PFSK-1 (cell line): Measurements from ENCODE around the gene EDNRB.

Source experiments
- FOXP2 ChIP-seq: optimal IDR thresholded peaks from 2 replicates; pipeline ENCODE3; 2011; ENCODE audit warnings: borderline replicate concordance, control low read depth, inconsistent platforms; ENCODE audit not compliant: insufficient read depth; ENCODE audit errors: extremely low read length, extremely low read depth
- POLR2AphosphoS5 ChIP-seq: IDR thresholded peaks from 2 replicates; pipeline ENCODE4 v1.6.1; 2012; ENCODE audit warnings: low read depth, mild to moderate bottlenecking, control low read depth, low read length, moderate library complexity
- REST ChIP-seq, 2 experiments: IDR thresholded peaks; 2 replicates each; pipeline versions ENCODE4 v1.6.1 to v1.8.0; 2011 to 2012; ENCODE audit warnings: low read depth in 2 of 2, low read length in 2 of 2, control low read depth in 1 of 2, inconsistent platforms in 1 of 2, mild to moderate bottlenecking in 1 of 2, moderate library complexity in 1 of 2; ENCODE audit not compliant: insufficient read depth in 1 of 2
- SIN3A ChIP-seq: IDR thresholded peaks from 2 replicates; pipeline ENCODE4 v1.6.1; 2012; ENCODE audit warnings: mild to moderate bottlenecking, low read length, moderate library complexity, borderline replicate concordance; ENCODE audit not compliant: insufficient read depth
- TAF1 ChIP-seq: IDR thresholded peaks from 2 replicates; pipeline ENCODE4 v1.6.1; 2012; ENCODE audit warnings: low read length, control low read depth, borderline replicate concordance; ENCODE audit not compliant: insufficient read depth

EDNRB gene

DNA sequence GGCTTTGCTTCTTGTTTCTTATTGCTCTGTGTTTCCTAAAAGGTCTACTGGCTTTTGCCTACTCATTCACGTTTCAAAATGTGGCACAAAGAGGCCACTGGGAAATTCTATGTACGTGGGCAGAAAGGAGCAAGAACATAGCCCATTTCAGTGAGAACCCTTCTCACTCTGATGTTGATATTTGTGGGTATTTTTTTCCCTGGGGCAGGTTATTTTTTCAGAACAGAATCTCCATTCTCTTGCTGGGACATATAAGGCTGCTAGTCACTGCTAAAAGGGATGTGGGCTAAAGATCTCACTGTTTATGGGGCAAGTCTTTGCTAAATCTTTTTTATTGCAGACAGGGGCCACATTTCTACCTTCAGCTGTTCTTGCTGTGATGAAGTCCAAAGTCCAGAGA lies 27.1 kb downstream of the EDNRB start:
- TF ChIP-seq REST (IDR thresholded peaks at IDR 0.05; ENCODE audit: insufficient read depth in 1 of 2, low read depth in 2 of 2, low read length in 2 of 2): no peak

- TF ChIP-seq FOXP2: no peak
- no peak for TF ChIP-seq TAF1
- TF ChIP-seq POLR2AphosphoS5: no peak
- TF ChIP-seq SIN3A: no peak
- no peak for TF ChIP-seq REST (IDR thresholded peaks at IDR 0.05; ENCODE audit: insufficient read depth in 1 of 2, low read depth in 2 of 2, low read length in 2 of 2)
Measured at GRCh38 chr13:77891041-77891440, 27.6 kb downstream of the EDNRB start.

GRCh38 chr13:77883328-77883727 lies 35.3 kb downstream of the EDNRB start:
- no peak for TF ChIP-seq POLR2AphosphoS5
- TF ChIP-seq SIN3A: no peak
- no peak for TF ChIP-seq REST (IDR thresholded peaks at IDR 0.05; ENCODE audit: insufficient read depth in 1 of 2, low read depth in 2 of 2, low read length in 2 of 2)
- no peak for TF ChIP-seq FOXP2
- no peak for TF ChIP-seq TAF1

- TF ChIP-seq FOXP2: no peak
Measured at GRCh38 chr13:77878190-77878589, 40.4 kb downstream of the EDNRB start.

GRCh38 chr13:77876176-77876575 lies 42.5 kb downstream of the EDNRB start:
- TF ChIP-seq POLR2AphosphoS5: no peak
- TF ChIP-seq REST (IDR thresholded peaks at IDR 0.05; ENCODE audit: insufficient read depth in 1 of 2, low read depth in 2 of 2, low read length in 2 of 2): no peak
- no peak for TF ChIP-seq TAF1
- no peak for TF ChIP-seq SIN3A
- no peak for TF ChIP-seq FOXP2

DNA sequence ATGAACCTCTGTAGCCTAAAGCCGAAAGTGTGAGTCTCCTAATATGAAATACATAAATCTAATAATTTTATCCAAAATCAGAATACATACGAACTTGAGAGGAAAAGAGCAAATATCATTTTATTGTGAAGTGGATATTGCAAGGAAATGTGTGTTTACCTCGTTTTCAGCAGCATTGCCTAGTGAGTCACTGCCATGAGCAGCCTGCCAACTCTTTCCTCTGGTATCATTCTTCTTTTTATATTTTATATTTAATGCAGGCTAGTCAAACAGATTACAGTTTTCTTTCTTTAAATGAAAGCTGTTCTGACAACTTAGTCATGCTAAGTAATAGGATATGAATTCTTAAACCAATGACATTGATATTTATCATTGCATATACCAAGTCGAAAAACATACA lies 44.2 kb downstream of the EDNRB start:
- TF ChIP-seq SIN3A (no peak), FOXP2 (no peak), TAF1 (no peak), POLR2AphosphoS5 (no peak), REST (IDR thresholded peaks at IDR 0.05; ENCODE audit: insufficient read depth in 1 of 2, low read depth in 2 of 2, low read length in 2 of 2) (no peak)
